ENCODE results near the gene CCNK. TPM values are rescaled to one million over a fixed set of nuclear protein-coding genes. Genes with fewer than 3 reads are reported as not detected.

Gene CCNK
- total RNA-seq, 2 donors from 2014 or later, result 53.2 to 58.5 TPM

DNA sequence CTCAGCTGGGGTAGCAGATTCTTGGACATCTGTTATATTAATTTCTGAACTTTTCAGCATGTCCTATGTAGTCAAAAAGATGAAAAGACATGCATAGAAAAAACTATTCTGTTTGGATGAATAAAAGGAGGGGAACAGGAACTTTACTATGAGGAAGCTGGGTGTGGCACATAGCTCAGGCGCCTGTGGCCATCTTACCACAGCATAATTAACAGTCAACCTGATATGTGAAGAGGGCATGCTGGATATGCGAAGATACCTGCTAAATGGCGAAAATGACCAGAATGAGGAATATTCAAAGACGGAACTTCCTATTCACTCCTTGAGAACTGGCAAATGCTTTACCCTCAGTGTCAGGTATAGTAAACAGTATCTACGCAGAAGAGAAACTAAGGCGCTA is 19.0 kb upstream of the CCNK start:
- intact Hi-C loops (cut with DNase I, micrococcal nuclease), result no loop called here
- ATAC-seq (peak; percentile 58), DNase-seq (no peak)

GRCh38 chr14:99463974-99464373 is 17.2 kb upstream of the CCNK start:
- DNase-seq, result no peak
- intact Hi-C loops (cut with DNase I, micrococcal nuclease), result no loop called here
- ATAC-seq, result no peak

DNA sequence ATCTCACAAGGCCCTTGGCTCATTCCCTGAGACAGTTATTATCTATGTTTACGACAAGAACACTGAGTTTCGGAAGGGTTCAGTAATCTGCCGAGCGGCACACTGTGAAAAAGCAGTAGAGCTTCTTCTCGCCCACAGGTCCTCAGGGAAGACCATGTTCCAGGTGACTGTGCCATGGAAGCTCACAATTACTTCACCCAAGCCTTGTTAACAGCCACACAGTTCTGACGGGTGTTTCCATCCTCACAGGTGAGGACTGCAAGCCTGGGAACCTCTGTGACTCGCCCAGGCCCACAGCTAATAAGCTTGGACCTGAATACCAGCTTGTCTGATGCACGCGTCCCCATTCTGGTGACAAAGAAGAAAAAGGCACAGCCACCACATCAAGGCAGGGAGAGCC is 15.9 kb upstream of the CCNK start:
- ATAC-seq (no peak), DNase-seq (no peak)
- intact Hi-C loops (cut with DNase I, micrococcal nuclease), result no loop called here

GRCh38 chr14:99466758-99467157 is 14.5 kb upstream of the CCNK start:
- no peak for DNase-seq
- ATAC-seq, result no peak
- intact Hi-C loops (cut with DNase I, micrococcal nuclease), result no loop called here

DNA sequence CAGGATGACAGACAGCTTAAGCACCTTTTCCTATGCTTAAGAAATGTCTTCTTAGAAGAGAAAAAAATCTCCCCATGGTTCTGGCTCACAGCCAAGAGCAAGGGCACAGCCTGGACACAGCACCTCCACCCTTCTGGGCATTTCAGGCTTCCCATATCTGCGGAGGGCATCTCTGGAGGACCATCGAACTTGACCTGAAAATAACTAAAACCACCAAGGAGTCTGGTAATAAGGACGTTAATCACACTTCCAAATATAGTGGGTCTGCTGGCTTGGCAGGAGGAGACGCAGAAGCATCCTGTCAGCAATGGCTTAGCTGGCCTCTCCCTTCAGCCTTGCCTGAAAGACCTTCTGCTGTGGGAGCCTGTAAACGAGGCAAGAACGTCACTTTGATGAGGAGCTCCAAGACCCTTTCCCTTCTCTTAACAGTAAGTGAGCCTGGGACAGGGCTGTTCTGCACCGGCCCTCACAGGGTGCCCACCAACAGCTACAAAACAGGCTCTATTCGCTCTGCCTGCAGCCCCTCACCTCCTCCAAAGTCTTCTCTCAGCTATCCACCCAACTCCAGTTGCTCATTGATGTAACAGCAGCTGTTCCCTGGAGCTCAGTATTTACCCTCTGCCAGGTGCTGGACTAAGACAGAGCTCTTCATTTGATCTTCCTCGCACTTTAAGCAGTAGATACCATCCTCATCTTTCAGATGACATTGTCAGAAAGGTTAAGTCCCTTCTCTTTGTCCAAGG is 13.7 kb upstream of the CCNK start:
- intact Hi-C loops (cut with DNase I, micrococcal nuclease), result no loop called here
- peak; percentile 5 for ATAC-seq
- no peak for DNase-seq

DNA sequence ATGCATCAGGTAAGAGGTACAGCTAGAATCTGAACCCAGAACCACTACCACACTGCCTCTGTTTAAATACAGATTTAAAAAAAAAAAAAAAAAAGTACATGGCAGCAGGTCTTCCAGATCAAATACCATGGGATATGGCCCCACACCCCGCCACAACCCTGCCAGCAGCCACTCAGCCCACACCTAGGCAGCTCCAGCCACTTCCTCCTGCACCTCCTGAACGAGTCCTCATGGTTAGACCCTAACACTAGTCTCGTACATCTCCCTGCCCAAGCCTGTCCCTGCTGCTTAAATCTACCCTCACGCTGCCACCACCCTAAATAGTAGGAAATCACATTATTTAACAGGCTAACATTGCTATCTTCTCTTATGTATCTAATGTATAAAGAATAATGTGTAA is 13.1 kb upstream of the CCNK start:
- peak in 1 of 2 donors; percentile 19 for DNase-seq
- peak; percentile 89 for ATAC-seq

DNA sequence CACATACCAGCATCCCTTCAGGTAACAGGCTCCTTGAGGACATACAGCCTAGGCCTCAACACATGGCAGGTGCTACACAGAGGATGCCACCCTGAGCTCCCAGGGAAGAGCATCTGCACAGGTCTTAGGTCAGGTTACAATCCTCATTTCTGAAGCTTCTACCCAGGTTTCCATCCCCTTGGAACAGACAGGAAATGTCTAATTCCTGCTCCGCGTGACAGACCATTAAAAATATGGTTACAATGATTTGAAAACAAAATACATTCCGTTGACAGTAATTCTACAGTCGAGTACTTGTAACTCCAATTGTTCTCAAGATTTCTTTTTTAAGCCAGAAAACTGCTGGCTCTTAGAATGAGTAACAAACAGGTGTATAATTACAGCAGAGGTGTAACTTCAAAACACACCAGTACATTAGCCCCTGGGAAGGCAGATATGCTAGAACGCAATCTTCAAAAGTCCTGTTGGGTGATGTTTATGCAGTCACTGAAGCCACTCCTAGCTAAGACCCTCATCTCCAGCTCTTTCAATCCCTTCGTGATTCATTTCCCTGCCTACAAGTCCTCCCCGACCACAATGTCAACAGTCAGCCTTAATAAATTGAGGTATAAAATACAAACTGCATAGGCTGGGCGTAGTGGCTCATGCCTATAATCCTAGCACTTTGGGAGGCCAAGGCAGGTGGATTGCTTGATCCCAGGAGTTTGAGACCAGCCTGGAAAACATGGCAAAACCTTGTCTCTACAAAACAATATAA is 12.2 kb upstream of the CCNK start:
- intact Hi-C loops (cut with DNase I, micrococcal nuclease), result no loop called here
- no peak for DNase-seq
- ATAC-seq, result peak; percentile 22

More for the DNA sequence above, 13.1 kb upstream of the CCNK start:
- intact Hi-C loops (cut with DNase I, micrococcal nuclease), result no loop called here

DNA sequence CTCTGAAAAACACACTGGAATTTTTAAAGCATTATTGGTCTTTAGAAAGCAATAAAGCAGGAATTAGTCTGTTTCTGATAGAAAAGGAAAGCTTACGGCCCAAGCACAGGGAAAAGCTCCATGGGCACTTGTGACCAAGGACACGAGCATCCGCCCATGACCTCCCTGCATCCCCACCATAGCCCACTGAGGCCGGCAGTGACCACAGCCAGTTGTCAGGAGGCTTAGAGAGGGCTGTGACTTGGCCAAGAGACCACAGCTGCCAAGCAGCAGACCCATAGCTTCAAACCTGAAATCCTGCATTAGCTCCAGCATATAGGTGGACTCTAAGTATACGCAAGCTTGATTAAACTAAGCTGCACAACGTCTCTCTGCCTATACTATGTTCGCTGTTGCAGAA is 9.5 kb upstream of the CCNK start:
- intact Hi-C loops (cut with DNase I, micrococcal nuclease), result no loop called here
- no peak for ATAC-seq
- DNase-seq, result no peak

DNA sequence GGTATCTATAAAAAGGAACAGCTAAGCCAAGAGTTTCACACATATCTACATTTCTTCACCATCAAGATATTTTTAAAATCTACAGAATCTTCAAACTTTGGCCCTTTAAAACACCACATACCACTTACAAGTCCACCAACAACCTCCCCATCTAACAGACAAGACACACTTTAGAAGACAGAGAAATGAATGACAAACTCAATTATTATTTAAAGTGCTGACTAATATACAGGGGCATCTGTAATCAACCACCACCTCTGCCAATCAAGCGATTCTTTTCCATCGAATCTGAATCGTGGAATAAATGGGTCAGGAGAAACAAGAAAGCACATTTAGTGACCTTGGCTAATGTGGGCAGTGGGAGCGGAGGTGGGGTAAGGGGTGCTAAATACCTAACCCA is 8.3 kb upstream of the CCNK start:
- no peak for DNase-seq
- ATAC-seq, result no peak
- intact Hi-C loops (cut with DNase I, micrococcal nuclease), result no loop called here

GRCh38 chr14:99473458-99473857 is 7.8 kb upstream of the CCNK start:
- intact Hi-C loops (cut with DNase I, micrococcal nuclease), result no loop called here
- no peak for DNase-seq
- ATAC-seq, result no peak

- ATAC-seq (no peak), DNase-seq (no peak)
- intact Hi-C loops (cut with DNase I, micrococcal nuclease), result no loop called here
Measured at GRCh38 chr14:99475179-99475578, 6.0 kb upstream of the CCNK start.

DNA sequence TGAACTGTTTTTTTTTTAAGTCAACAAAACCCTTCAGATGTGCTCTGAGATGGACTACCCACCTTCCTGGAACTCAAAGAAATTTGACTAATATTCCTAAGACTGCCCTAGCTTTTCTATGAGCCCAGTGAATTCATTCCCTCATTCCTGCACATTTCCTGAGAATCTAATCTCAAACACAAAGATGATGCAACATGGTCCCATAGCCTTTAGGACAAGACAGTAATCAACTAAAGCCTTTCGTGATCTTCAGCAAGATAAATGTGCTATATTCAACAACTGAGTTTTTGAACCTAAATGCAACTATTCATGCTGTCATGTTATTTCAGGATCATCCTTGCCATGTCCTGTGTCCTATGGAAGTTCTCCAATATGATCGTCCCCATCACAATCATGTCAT is 5.5 kb upstream of the CCNK start:
- DNase-seq (no peak), ATAC-seq (no peak)
- intact Hi-C loops (cut with DNase I, micrococcal nuclease), result no loop called here

DNA sequence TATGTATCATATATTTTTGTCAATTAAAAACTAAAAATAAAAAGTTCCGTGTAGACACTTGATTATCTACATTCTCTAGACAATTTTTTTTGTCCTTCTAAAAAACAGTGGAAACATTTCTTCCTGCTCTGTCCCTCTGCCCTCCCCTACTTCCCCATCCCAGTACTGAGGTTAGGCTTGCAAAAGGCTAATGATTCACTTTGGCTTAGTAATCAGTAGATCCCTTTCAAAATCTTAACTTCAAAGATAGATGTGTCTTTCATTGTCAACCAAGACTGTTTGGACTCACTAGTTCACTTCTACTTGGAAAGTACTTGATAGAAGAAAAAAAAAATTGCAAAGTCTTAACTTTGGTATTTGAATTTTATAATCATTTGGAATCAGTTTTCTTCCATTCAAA is 4.3 kb upstream of the CCNK start:
- ATAC-seq (no peak), DNase-seq (no peak)
- intact Hi-C loops (cut with DNase I, micrococcal nuclease), result no loop called here

GRCh38 chr14:99478128-99478527 is 3.1 kb upstream of the CCNK start:
- intact Hi-C loops (cut with DNase I, micrococcal nuclease), result no loop called here
- ATAC-seq (no peak), DNase-seq (no peak)

DNA sequence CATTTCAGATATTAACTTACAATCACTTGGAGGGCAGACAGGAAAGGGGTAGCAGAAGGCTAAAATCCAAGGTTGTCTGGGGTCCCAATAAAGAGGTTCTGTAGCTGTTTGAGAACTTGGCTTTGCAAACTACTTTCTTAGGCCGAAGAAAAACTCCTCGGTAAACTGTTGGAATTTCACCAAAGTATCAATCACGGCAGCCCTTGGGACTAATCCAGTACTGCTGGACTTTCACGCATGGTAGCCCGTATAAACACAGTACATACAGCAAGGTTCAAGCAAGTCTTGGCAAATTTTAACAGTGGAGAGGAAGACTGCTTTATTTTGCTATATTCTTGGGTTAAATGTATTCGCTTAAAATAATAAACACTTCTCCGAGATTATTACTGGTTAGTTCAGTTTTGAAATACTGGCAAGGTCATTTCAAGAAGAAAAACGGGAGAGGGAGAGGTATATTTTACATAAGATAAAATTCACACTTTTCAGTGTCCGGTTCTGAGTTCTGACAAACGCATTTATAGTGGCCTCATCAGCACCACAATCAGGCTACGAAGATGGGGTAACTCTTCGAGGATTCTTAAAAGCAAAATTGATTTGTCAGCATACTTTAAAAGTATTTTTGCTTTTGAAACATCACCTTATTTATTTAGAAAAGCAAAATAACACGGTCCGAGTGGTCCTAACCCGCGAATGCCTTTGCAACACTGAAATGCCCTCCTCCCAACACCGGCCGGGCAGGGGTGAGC is 1.9 kb upstream of the CCNK start:
- DNase-seq, result no peak
- intact Hi-C loops (cut with DNase I, micrococcal nuclease), result no loop called here
- ATAC-seq, result no peak

- DNase-seq (peak; percentile 61 to 70), ATAC-seq (peak; percentile 5)
- intact Hi-C loops (cut with DNase I, micrococcal nuclease), result no loop called here
Measured at GRCh38 chr14:99479906-99480869, 1.0 kb upstream of the CCNK start, which contains the start of gene SETD3. TSS of gene SETD3 (minus strand) at chr14:99480859. CDS start at chr14:99465805, 15,054 bp downstream.

DNA sequence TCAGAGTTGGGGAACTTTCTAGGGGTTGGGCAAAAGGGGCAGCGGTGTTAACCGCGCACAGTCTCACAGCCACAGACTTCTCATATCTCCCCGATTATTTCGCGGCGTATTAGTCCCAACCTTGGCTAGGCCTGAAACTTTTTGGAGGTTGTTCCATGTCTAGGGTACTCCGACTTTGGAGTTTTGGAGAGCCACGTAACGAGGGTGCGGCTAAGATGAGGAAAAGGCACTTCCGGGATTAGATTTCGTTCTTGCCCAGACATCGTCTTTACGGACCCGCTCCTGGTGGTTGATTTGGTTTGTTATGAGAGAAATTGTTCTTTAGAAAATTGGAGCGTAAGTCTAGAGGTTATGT is 513 bp downstream of the CCNK start:
- intact Hi-C loops (cut with DNase I, micrococcal nuclease), result no loop called here
- peak in 1 of 2 donors; percentile 34 for DNase-seq
- peak; percentile 19 for ATAC-seq

DNA sequence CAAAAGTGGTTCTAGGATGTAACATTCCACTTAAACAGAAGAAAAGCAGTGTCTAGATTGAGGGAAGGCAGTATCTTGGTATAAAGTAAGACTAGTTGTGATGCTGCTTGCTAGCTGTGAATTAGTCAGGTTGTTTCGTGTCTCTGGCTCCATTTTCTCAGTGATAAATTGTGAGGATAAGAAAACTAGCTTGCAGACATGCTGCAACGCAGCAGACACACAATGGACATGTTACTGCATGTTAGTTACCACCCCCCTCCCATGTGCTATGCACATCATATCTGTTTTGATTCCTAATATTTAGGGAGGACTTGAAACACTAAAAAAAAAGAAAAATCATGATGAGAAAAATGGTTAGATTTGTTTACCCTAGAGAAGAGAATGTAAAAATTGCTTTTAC is 2.9 kb downstream of the CCNK start:
- intact Hi-C loops (cut with DNase I, micrococcal nuclease), result no loop called here
- no peak for DNase-seq
- ATAC-seq, result no peak

- intact Hi-C loops (cut with DNase I, micrococcal nuclease), result no loop called here
- DNase-seq (no peak), ATAC-seq (no peak)
Measured at GRCh38 chr14:99497341-99497740, 16.1 kb downstream of the CCNK start.
